Pericardium fibroblast (primary cell): ENCODE results near the gene ACTL9. TPM values are rescaled to one million over a fixed set of nuclear protein-coding genes. Genes with fewer than 3 reads are reported as not detected.

Source experiments
- total RNA-seq: library from RNA; depleted of rRNA; stranded (reverse); fragments of >200 nt; gene quantifications from 2 replicates; pipeline ENCODE4 v1.2.3, GENCODE V29; 2015

ACTL9 gene, protein sequence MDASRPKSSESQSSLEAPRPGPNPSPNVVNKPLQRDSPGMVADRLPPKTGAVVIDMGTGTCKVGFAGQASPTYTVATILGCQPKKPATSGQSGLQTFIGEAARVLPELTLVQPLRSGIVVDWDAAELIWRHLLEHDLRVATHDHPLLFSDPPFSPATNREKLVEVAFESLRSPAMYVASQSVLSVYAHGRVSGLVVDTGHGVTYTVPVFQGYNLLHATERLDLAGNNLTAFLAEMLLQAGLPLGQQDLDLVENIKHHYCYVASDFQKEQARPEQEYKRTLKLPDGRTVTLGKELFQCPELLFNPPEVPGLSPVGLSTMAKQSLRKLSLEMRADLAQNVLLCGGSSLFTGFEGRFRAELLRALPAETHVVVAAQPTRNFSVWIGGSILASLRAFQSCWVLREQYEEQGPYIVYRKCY
- not detected in 2 replicates for total RNA-seq

DNA sequence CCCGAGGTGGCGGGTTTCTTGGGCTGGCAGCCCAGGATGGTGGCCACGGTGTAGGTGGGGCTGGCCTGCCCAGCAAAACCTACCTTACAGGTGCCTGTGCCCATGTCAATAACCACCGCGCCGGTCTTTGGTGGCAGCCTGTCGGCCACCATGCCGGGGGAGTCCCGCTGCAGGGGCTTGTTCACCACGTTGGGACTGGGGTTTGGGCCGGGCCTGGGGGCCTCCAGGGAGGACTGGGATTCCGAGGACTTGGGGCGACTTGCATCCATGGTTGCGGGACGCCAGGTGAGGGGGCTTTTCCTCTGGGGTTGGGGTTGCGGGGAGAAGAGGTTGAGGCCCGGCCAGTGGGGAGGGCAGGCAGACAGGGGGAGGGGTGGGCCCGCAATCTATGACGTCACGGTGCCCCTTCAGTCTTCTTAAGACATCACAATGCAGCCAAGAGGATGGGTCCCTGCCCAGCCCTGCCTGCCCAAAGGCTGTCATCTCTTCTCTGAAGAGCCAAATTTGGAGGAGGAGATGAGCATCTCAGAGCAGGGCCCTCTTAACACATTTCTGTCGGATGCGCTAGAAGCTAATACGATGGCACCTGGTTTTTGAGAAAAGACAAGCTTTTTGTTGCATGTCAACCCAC lies at the start of gene ACTL9:
Gene ACTL9 (minus strand): TSS at position 363 of the 631 bp plus-strand sequence. CDS start 94 bp downstream, at position 269.

DNA sequence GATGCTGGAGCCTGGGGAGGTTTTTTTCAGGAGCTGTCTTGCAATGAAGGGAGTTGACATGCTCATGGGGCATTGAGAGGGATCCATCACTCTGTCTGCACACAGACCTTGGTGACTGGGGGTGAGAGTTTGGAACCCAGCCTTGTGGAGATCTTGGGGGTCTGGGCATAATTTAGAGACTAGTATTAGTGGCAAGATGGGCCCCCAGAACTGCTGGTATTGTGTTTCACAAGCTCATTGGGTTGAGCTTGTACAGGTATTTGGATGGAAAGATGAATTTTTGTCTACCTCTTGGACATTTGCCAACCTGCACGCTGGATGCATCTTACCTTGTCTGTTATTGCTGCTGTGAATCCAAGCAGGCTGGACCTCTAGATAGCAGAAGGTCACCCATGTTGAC lies 22.7 kb upstream of the ACTL9 start, which contains the start of gene OR2Z1:
Gene OR2Z1 (plus strand): TSS at position 301 of the 400 bp plus-strand sequence. CDS start 9,395 bp downstream, outside the sequence.

Other genes with a start within 250 kb of the ACTL9 start
- not detected in 2 replicates for gene PRAM1, start 196.2 kb downstream of the ACTL9 start, total RNA-seq
- gene ZNF414, start 184.6 kb downstream of the ACTL9 start, total RNA-seq: 9.7 and 27.2 TPM in 2 replicates
- 0.51 and 0.70 TPM in 2 replicates for gene MYO1F, start 121.4 kb downstream of the ACTL9 start, total RNA-seq
- gene ADAMTS10, start 88.1 kb downstream of the ACTL9 start, total RNA-seq: 37.2 and 38.0 TPM in 2 replicates
- gene NFILZ, start 68.2 kb downstream of the ACTL9 start, total RNA-seq: not detected in 2 replicates
- not detected in 2 replicates for gene OR2Z1, start 22.8 kb upstream of the ACTL9 start, total RNA-seq
- gene ZNF558, start 133.5 kb upstream of the ACTL9 start, total RNA-seq: 16.3 and 19.1 TPM in 2 replicates
- gene MBD3L1, start 133.6 kb upstream of the ACTL9 start, total RNA-seq: not detected in 2 replicates